Smooth muscle cell (in vitro differentiated cells): ENCODE results near the gene ATP9B. TPM values are rescaled to one million over a fixed set of nuclear protein-coding genes. Genes with fewer than 3 reads are reported as not detected.

Experiments used
- DNase-seq: peaks from one replicate; lab custom pipeline; 2025; ENCODE audit not compliant: unreplicated experiment; lab: John Stamatoyannopoulos, UW
- H2AFZ ChIP-seq: fragments of 200-600 bp; sonication (generic); 2 replicates; pipeline ENCODE4 v1.6.0; 2016; ENCODE audit warnings: antibody characterized with exemption, low read depth, mild to moderate bottlenecking
- H3F3A ChIP-seq: fragments of 200-600 bp; sonication (generic); 2 replicates; pipeline ENCODE4 v1.6.0; 2017; ENCODE audit warnings: antibody characterized with exemption, low read depth
- H3K27ac ChIP-seq: fragments of 200-600 bp; sonication (generic); 2 replicates; pipeline ENCODE4 v1.5.1; 2016; ENCODE audit warnings: low read depth, mild to moderate bottlenecking
- H3K27me3 ChIP-seq: fragments of 200-600 bp; sonication (generic); 2 replicates; pipeline ENCODE4 v1.6.1; 2016; ENCODE audit warnings: low read depth, mild to moderate bottlenecking
- H3K36me3 ChIP-seq: fragments of 200-600 bp; sonication (generic); 2 replicates; pipeline ENCODE4 v1.5.1; 2016; ENCODE audit warnings: low read depth
- H3K4me1 ChIP-seq: fragments of 200-600 bp; sonication (generic); 2 replicates; pipeline ENCODE4 v1.5.1; 2016; ENCODE audit warnings: low read depth
- H3K4me2 ChIP-seq: fragments of 200-600 bp; sonication (generic); 2 replicates; pipeline ENCODE4 v1.6.0; 2016; ENCODE audit warnings: mild to moderate bottlenecking
- H3K4me3 ChIP-seq: fragments of 200-600 bp; sonication (generic); 2 replicates; pipeline ENCODE4 v1.5.1; 2016; ENCODE audit warnings: mild to moderate bottlenecking
- H3K79me2 ChIP-seq: fragments of 200-600 bp; sonication (generic); 2 replicates; pipeline ENCODE4 v1.6.0; 2016; ENCODE audit warnings: low read depth, mild to moderate bottlenecking
- H3K9ac ChIP-seq: fragments of 200-600 bp; sonication (generic); 2 replicates; pipeline ENCODE4 v1.6.0; 2016; ENCODE audit warnings: low read depth
- H3K9me3 ChIP-seq: fragments of 200-600 bp; sonication (generic); replicated peaks from 2 replicates; pipeline ENCODE4 v1.5.1; 2016; ENCODE audit warnings: low read depth
- H4K20me1 ChIP-seq: fragments of 200-600 bp; sonication (generic); 2 replicates; pipeline ENCODE4 v1.6.0; 2016; ENCODE audit warnings: low read depth
- WGBS: methylation state at CpG from one replicate; pipeline ENCODE4 v1.1.7; 2016; ENCODE audit warnings: low lambda C conversion rate; 5-methylcytosine and 5-hydroxymethylcytosine counted together
- polyA plus RNA-seq: library from polyadenylated mRNA; unstranded; fragments of >200 nt; fragmentation: Nextera tagmentation; extraction: Ambion mirVana; gene quantifications from 2 replicates; pipeline ENCODE4 v1.2.1, GENCODE V29; 2016
- total RNA-seq: library from RNA; depleted of rRNA; stranded (reverse); fragments of >200 nt; gene quantifications from 2 replicates; pipeline ENCODE4 v1.2.3, GENCODE V29; 2014
- TF ChIP-seq, protein P1 (sequence below): fragments of 200-600 bp; sonication (generic); IDR thresholded peaks from 2 replicates; pipeline ENCODE4 v1.5.1; 2017; ENCODE audit warnings: borderline replicate concordance, mild to moderate bottlenecking, antibody characterized with exemption; ENCODE audit not compliant: insufficient read depth, poor library complexity, severe bottlenecking

The ATP9B gene
- total and polyA plus RNA-seq, 2 experiments from 2014 or later, result 6.1 to 16.4 TPM

DNA sequence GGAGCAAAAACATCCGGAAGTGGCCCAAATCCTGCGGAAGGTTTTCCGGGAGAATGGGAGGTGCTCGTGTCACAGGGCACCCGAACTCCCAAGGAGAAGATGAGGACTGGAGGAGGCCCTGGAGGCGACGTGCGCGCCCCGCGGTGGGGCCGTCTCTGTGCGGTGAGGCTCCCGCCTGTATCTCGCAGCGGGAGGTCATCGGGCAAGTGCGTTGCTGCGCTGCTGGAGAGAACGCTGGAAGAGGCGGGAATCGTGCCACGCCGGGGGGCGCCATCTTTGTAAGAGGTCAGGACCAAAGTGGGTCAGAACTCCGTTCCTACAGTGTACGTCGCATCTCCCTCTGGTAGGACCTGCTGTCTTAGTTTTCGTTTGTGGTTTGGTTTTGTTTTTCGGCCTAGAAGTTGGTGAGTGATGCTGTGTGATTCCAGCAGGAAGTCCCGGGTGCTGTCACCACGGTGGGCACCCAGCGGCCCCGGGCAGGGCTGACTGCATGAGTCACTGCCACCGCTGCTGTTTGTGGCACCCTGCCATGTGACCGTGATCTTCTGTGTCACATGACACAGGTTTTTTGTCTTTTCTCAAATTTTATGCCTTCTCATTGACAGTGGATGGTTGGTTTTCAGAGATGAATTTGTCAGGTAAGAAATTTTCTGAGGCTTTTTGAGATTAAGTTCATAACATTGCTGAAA is 21.5 kb upstream of the ATP9B start:
- 96% methylated on average over 36 of the region's 36 CpGs for WGBS
- TF ChIP-seq, protein P1, sequence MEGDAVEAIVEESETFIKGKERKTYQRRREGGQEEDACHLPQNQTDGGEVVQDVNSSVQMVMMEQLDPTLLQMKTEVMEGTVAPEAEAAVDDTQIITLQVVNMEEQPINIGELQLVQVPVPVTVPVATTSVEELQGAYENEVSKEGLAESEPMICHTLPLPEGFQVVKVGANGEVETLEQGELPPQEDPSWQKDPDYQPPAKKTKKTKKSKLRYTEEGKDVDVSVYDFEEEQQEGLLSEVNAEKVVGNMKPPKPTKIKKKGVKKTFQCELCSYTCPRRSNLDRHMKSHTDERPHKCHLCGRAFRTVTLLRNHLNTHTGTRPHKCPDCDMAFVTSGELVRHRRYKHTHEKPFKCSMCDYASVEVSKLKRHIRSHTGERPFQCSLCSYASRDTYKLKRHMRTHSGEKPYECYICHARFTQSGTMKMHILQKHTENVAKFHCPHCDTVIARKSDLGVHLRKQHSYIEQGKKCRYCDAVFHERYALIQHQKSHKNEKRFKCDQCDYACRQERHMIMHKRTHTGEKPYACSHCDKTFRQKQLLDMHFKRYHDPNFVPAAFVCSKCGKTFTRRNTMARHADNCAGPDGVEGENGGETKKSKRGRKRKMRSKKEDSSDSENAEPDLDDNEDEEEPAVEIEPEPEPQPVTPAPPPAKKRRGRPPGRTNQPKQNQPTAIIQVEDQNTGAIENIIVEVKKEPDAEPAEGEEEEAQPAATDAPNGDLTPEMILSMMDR, result no peak
- Histone ChIP-seq H3K4me2 (no peak overlapping the region), H3K9me3 (no peaks in the 10 kb centered on the region), H4K20me1 (no peaks in the 10 kb centered on the region), H3K4me3 (no peak overlapping the region), H3K36me3 (no peaks in the 10 kb centered on the region), H3F3A (no peaks in the 10 kb centered on the region), H2AFZ (no peak overlapping the region), H3K27me3 (no peaks in the 10 kb centered on the region), H3K9ac (no peak overlapping the region), H3K27ac (no peak overlapping the region), H3K79me2 (no peaks in the 10 kb centered on the region), H3K4me1 (no peaks in the 10 kb centered on the region)
- DNase-seq, result no peak

DNA sequence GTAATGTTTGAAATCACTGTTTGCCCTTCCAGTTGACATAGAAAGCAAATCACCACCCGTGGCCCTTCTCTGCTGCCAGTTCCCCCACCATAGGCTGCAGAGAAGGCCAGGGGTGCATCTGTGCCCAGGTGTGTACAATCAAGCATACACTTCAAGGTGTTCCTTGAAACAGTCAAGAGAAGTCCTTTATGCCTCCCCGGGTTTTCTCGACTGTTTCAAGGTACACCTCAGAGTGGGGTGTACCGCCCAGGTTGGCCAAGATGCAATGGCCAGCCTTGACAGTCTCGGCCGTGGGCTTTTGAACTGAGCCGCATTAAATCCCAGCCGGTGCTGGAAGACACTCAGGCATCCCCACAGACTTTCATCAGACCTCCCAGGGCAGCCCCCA is 21.0 kb upstream of the ATP9B start:
- TF ChIP-seq, protein P1, result no peak
- Histone ChIP-seq H3K9me3 (no peaks in the 10 kb centered on the region), H3K9ac (no peak overlapping the region), H3K27me3 (no peaks in the 10 kb centered on the region), H3K4me1 (no peaks in the 10 kb centered on the region), H3K79me2 (no peaks in the 10 kb centered on the region), H3K27ac (no peak overlapping the region), H3K36me3 (no peaks in the 10 kb centered on the region), H3K4me2 (no peak overlapping the region), H3F3A (no peaks in the 10 kb centered on the region), H2AFZ (no peak overlapping the region), H3K4me3 (no peak overlapping the region), H4K20me1 (no peaks in the 10 kb centered on the region)
- DNase-seq, result no peak
- 97% methylated on average over 8 of the region's 8 CpGs for WGBS

DNA sequence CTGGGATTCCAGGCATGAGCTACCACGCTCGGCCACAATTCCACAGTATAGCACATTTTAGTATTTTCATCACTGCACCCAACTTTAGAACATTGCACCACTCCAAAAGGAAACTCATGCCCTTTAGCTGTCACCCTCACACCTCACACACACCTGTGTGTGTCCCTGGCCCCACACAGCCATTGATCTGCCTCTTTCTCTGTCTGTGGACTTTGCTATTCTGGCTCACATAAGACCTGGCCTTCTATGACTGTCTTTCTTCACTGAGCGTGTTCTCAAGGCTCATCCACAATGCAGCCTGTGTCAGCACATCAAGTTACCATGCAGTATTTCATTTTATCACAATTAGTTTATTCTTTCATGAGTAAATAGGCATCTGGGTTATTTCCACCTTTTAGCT is 19.7 kb upstream of the ATP9B start:
- H2AFZ ChIP-seq, result no peak overlapping the region
- no peaks in the 10 kb centered on the region for H3K9me3 ChIP-seq
- DNase-seq, result no peak
- 95% methylated on average over 3 of the region's 3 CpGs for WGBS
- H3K4me2 ChIP-seq, result no peak overlapping the region
- no peaks in the 10 kb centered on the region for H3F3A ChIP-seq
- no peaks in the 10 kb centered on the region for H4K20me1 ChIP-seq
- no peaks in the 10 kb centered on the region for H3K79me2 ChIP-seq
- H3K9ac ChIP-seq, result no peak overlapping the region
- no peaks in the 10 kb centered on the region for H3K27me3 ChIP-seq
- TF ChIP-seq, protein P1, result no peak
- H3K27ac ChIP-seq, result no peak overlapping the region
- H3K4me1 ChIP-seq, result no peaks in the 10 kb centered on the region
- H3K4me3 ChIP-seq, result no peak overlapping the region
- H3K36me3 ChIP-seq, result no peaks in the 10 kb centered on the region

DNA sequence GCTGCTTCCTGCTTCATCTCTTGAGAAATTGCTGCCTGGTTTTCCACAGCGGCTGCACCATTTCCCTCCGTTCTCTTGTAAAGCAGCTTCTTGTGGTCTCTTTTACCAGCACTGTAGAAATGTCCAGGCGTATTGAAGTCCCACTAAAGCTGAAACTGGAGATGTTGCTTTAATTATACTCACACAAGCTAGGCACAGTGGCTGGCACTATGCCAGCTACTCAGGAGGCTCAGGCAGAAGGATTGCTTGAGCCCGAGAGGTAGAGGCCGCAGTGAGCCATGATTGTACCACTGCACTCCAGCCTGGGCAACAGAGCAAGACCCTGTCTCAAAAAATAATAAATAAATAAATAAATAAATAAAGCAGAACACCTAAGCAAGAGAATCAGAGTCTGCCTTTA is 19.2 kb upstream of the ATP9B start:
- Histone ChIP-seq H3K79me2 (no peaks in the 10 kb centered on the region), H3K27me3 (no peaks in the 10 kb centered on the region), H3K9ac (no peak overlapping the region), H3K4me3 (no peak overlapping the region), H3K4me1 (no peaks in the 10 kb centered on the region), H3F3A (no peaks in the 10 kb centered on the region), H4K20me1 (no peaks in the 10 kb centered on the region), H2AFZ (no peak overlapping the region), H3K4me2 (no peak overlapping the region), H3K27ac (no peak overlapping the region), H3K9me3 (no peaks in the 10 kb centered on the region), H3K36me3 (no peaks in the 10 kb centered on the region)
- TF ChIP-seq, protein P1, result no peak
- 91% methylated on average over 5 of the region's 5 CpGs for WGBS
- no peak for DNase-seq
